DMS53 treated with DMSO at 0.1 percent for 48 hours (cell line): ENCODE results near the gene QSOX1.
A peak's percentile ranks its signal among the peaks of the same experiment; 100 is the strongest.

ENCODE experiments used
- DNase-seq: peaks from one replicate; lab custom pipeline; 2025; ENCODE audit not compliant: unreplicated experiment; lab: John Stamatoyannopoulos, UW

QSOX1 gene

GRCh38 chr1:180249725-180250498, 95.2 kb downstream of the QSOX1 start:
- no peak for DNase-seq

GRCh38 chr1:180250499-180250770, 95.8 kb downstream of the QSOX1 start:
- DNase-seq = no peak

GRCh38 chr1:180250883-180251509, 96.3 kb downstream of the QSOX1 start:
- no peak for DNase-seq

GRCh38 chr1:180251526-180252305, 97.0 kb downstream of the QSOX1 start:
- no peak for DNase-seq

- peak; percentile 50 for DNase-seq
Observed at GRCh38 chr1:180252638-180253536, 98.2 kb downstream of the QSOX1 start.
